IMR-90 (cell line): ENCODE measurements around the gene PPP2R2D. TPM values are rescaled to one million over a fixed set of nuclear protein-coding genes. Genes with fewer than 3 reads are reported as not detected.

Experiments
- ATAC-seq: fragments of 200-7000 bp; cut with Tn5 transposase; 2 replicates; pipeline ENCODE4 v1.9.1; 2020; ENCODE audit warnings: low read depth, mild to moderate bottlenecking, moderate library complexity
- BruUV-seq: library from RNA; stranded (reverse); fragments of 400-500 nt; replicated peaks from 2 replicates; lab custom pipeline; 2021; lab: Mats Ljungman, UMichigan
- CTCF ChIA-PET: fragments of 300-600 bp; formaldehyde crosslinking; extraction: SDS; loops from one replicate; lab custom pipeline; 2021; ENCODE audit warnings: antibody characterized with exemption; lab: Yijun Ruan, JAX
- POLR2A ChIA-PET: fragments of 300-600 bp; sonication (Branson Sonifier 250); formaldehyde crosslinking; loops from one replicate; lab custom pipeline; 2022; ENCODE audit warnings: antibody characterized with exemption; ENCODE audit not compliant: unreplicated experiment; lab: Charles Lee
- DNase-seq: peaks from one replicate; pipeline ENCODE4 v3.0.0; 2013
- H2AFZ ChIP-seq: replicated peaks from 2 replicates; pipeline ENCODE3; 2013; ENCODE audit warnings: low read length, mild to moderate bottlenecking; ENCODE audit not compliant: poor library complexity
- H2AK5ac ChIP-seq: 2 replicates; pipeline ENCODE4 v1.6.1; 2013; ENCODE audit warnings: low read depth, low read length, inconsistent platforms
- H2AK9ac ChIP-seq: replicated peaks from 2 replicates; pipeline ENCODE3; 2013; ENCODE audit warnings: mild to moderate bottlenecking, low read depth, low read length, moderate library complexity; ENCODE audit not compliant: poor library complexity
- H2BK120ac ChIP-seq: 2 replicates; pipeline ENCODE4 v1.6.1; 2013; ENCODE audit warnings: low read depth, low read length, inconsistent platforms
- H2BK15ac ChIP-seq: 3 replicates; pipeline ENCODE4 v1.6.1; 2013; ENCODE audit warnings: low read depth, low read length, inconsistent platforms
- H2BK20ac ChIP-seq: 2 replicates; pipeline ENCODE4 v1.6.1; 2013; ENCODE audit warnings: low read depth, mild to moderate bottlenecking, inconsistent platforms, low read length, moderate library complexity
- H2BK5ac ChIP-seq: 2 replicates; pipeline ENCODE4 v1.6.1; 2013; ENCODE audit warnings: mild to moderate bottlenecking, low read depth, low read length, inconsistent platforms; ENCODE audit not compliant: poor library complexity, severe bottlenecking
- H3K14ac ChIP-seq: replicated peaks from 2 replicates; pipeline ENCODE4 v1.6.1; 2013; ENCODE audit warnings: low read depth, low read length, inconsistent platforms
- H3K18ac ChIP-seq: 2 replicates; pipeline ENCODE4 v1.6.1; 2013; ENCODE audit warnings: low read depth, low read length, control low read depth
- H3K23ac ChIP-seq: 2 replicates; pipeline ENCODE4 v1.6.1; 2013; ENCODE audit warnings: low read depth, low read length, inconsistent platforms
- H3K27ac ChIP-seq: 2 replicates; pipeline ENCODE4 v1.5.1; 2013; ENCODE audit warnings: mild to moderate bottlenecking, control low read depth, low read length; ENCODE audit not compliant: insufficient read depth
- H3K27me3 ChIP-seq: 2 replicates; pipeline ENCODE4 v1.6.1; 2013; ENCODE audit warnings: low read length; ENCODE audit not compliant: control insufficient read depth, insufficient read depth
- H3K36me3 ChIP-seq: 2 replicates; pipeline ENCODE4 v1.6.1; 2013; ENCODE audit warnings: low read length, mixed read lengths; ENCODE audit not compliant: control insufficient read depth, insufficient read depth
- H3K4ac ChIP-seq: 2 replicates; pipeline ENCODE4 v1.6.1; 2013; ENCODE audit warnings: low read depth, low read length, inconsistent platforms
- H3K4me1 ChIP-seq: 2 replicates; pipeline ENCODE4 v1.6.1; 2013; ENCODE audit warnings: low read length, mixed read lengths; ENCODE audit not compliant: control insufficient read depth, insufficient read depth
- H3K4me2 ChIP-seq: 2 replicates; pipeline ENCODE4 v1.6.1; 2013; ENCODE audit warnings: low read depth, mild to moderate bottlenecking, control low read depth, low read length, moderate library complexity
- H3K4me3 ChIP-seq: 2 replicates; pipeline ENCODE4 v1.5.1; 2013; ENCODE audit warnings: low read depth, mild to moderate bottlenecking, control low read depth, low read length, moderate library complexity; ENCODE audit not compliant: insufficient read depth
- H3K56ac ChIP-seq: 2 replicates; pipeline ENCODE4 v1.6.1; 2013; ENCODE audit warnings: low read length, inconsistent platforms; ENCODE audit not compliant: insufficient read depth; ENCODE audit errors: extremely low read depth
- H3K79me1 ChIP-seq, 2 experiments: 2 replicates each; pipeline ENCODE4 v1.6.1; 2013; ENCODE audit warnings: low read length in 2 of 2, inconsistent platforms in 1 of 2, low read depth in 1 of 2
- H3K9ac ChIP-seq: 2 replicates; pipeline ENCODE4 v1.6.1; 2013; ENCODE audit warnings: low read depth, low read length, control low read depth
- H3K9me1 ChIP-seq: 2 replicates; pipeline ENCODE4 v1.6.1; 2013; ENCODE audit warnings: low read length, inconsistent platforms; ENCODE audit not compliant: insufficient read depth
- H3K9me3 ChIP-seq: 2 replicates; pipeline ENCODE4 v1.6.1; 2013; ENCODE audit warnings: low read length; ENCODE audit not compliant: control insufficient read depth, insufficient read depth
- H4K20me1 ChIP-seq: 2 replicates; pipeline ENCODE4 v1.6.1; 2013; ENCODE audit warnings: low read length, inconsistent platforms; ENCODE audit not compliant: insufficient read depth
- H4K5ac ChIP-seq: 2 replicates; pipeline ENCODE4 v1.6.1; 2013; ENCODE audit warnings: mild to moderate bottlenecking, low read depth, low read length, control low read depth
- H4K8ac ChIP-seq, 2 experiments: 2 replicates each; pipeline ENCODE4 v1.6.1; 2013; ENCODE audit warnings: low read depth in 2 of 2, low read length in 2 of 2, control low read depth in 1 of 2, inconsistent platforms in 1 of 2
- H4K91ac ChIP-seq: 2 replicates; pipeline ENCODE4 v1.6.1; 2013; ENCODE audit warnings: low read depth, low read length, inconsistent platforms; ENCODE audit not compliant: insufficient read depth
- BHLHE40 ChIP-seq: fragments of 150-350 bp; IDR thresholded peaks from 2 replicates; pipeline ENCODE4 v1.6.1; 2016; ENCODE audit warnings: mild to moderate bottlenecking, low read depth, low read length
- CEBPB ChIP-seq: IDR thresholded peaks from 2 replicates; pipeline ENCODE4 v1.6.1; 2012; ENCODE audit warnings: low read depth, low read length, improper control_type of control experiment
- CHD1 ChIP-seq: IDR thresholded peaks from 2 replicates; pipeline ENCODE4 v1.6.1; 2012; ENCODE audit warnings: low read depth, low read length, improper control_type of control experiment
- CTCF ChIP-seq: conservative IDR thresholded peaks from 2 replicates; pipeline ENCODE4 v1.5.1; 2012; ENCODE audit warnings: mild to moderate bottlenecking, low read depth, low read length, improper control_type of control experiment
- ELK1 ChIP-seq: fragments of 150-350 bp; IDR thresholded peaks from 2 replicates; pipeline ENCODE4 v1.6.1; 2016; ENCODE audit warnings: low read depth, mild to moderate bottlenecking, low read length, moderate library complexity, borderline replicate concordance
- MAFK ChIP-seq: IDR thresholded peaks from 2 replicates; pipeline ENCODE4 v1.6.1; 2012; ENCODE audit warnings: low read depth, low read length, improper control_type of control experiment
- MAZ ChIP-seq: IDR thresholded peaks from 2 replicates; pipeline ENCODE4 v1.6.1; 2012; ENCODE audit warnings: low read depth, mild to moderate bottlenecking, low read length, improper control_type of control experiment, moderate library complexity, borderline replicate concordance
- MXI1 ChIP-seq: IDR thresholded peaks from 2 replicates; pipeline ENCODE4 v1.6.1; 2012; ENCODE audit warnings: low read depth, mild to moderate bottlenecking, low read length, moderate library complexity, borderline replicate concordance
- NFE2L2 ChIP-seq: fragments of 150-350 bp; IDR thresholded peaks from 2 replicates; pipeline ENCODE4 v1.6.1; 2016; ENCODE audit warnings: low read depth, mild to moderate bottlenecking, low read length
- POLR2A ChIP-seq: IDR thresholded peaks from 2 replicates; pipeline ENCODE4 v1.6.1; 2012; ENCODE audit warnings: mild to moderate bottlenecking, low read depth, low read length
- RCOR1 ChIP-seq: IDR thresholded peaks from 2 replicates; pipeline ENCODE4 v1.6.1; 2012; ENCODE audit warnings: mild to moderate bottlenecking, low read length, improper control_type of control experiment; ENCODE audit not compliant: insufficient replicate concordance
- RFX5 ChIP-seq: IDR thresholded peaks from 2 replicates; pipeline ENCODE4 v1.8.0; 2012; ENCODE audit warnings: low read depth, mild to moderate bottlenecking, low read length, moderate library complexity
- SMC3 ChIP-seq: fragments of 150-350 bp; IDR thresholded peaks from 2 replicates; pipeline ENCODE4 v1.6.1; 2016; ENCODE audit warnings: low read depth, mild to moderate bottlenecking, antibody characterized with exemption, low read length, moderate library complexity
- USF2 ChIP-seq: fragments of 150-350 bp; IDR thresholded peaks from 2 replicates; pipeline ENCODE4 v1.6.1; 2017; ENCODE audit warnings: mild to moderate bottlenecking, antibody characterized with exemption, low read length, low read depth
- WGBS, 2 experiments: methylation state at CpG; one replicate each; pipeline versions ENCODE4 v1.1.5 to v1.1.7; 2013; ENCODE audit warnings: missing lambda C conversion rate in 2 of 2; ENCODE audit not compliant: insufficient read length in 1 of 2; ENCODE audit errors: extremely low coverage in 2 of 2; 5-methylcytosine and 5-hydroxymethylcytosine counted together
- dilution Hi-C: fragments of 300-500 bp; cut with HindIII; formaldehyde crosslinking; loops from one replicate; pipeline ENCODE4 v1.14.3; 2018; ENCODE audit warnings: low sequenced_read_pairs; ENCODE audit not compliant: unreplicated experiment
- in situ Hi-C: fragments of 300-500 bp; cut with MboI; formaldehyde crosslinking; loops from 3 replicates; pipeline ENCODE4 v1.14.3; 2019; ENCODE audit warnings: low sequenced_read_pairs, inconsistent platforms, mixed read lengths
- intact Hi-C: fragments of 100-400 bp; cut with micrococcal nuclease; formaldehyde crosslinking; loops from 2 replicates; pipeline ENCODE4 v1.10.0; 2022
- polyA plus RNA-seq, 3 experiments: library from polyadenylated mRNA; depleted of rRNA; stranded (reverse); fragments of >200 nt; gene quantifications; 2 replicates each; pipeline ENCODE4 v1.2.3, GENCODE V29; 2012; ENCODE audit warnings: low replicate concordance in 1 of 3
- total RNA-seq: library from RNA; depleted of rRNA; stranded (reverse); fragments of >200 nt; gene quantifications from 2 replicates; pipeline ENCODE4 v1.2.3, GENCODE V29; 2012

Gene PPP2R2D
- total and polyA plus RNA-seq, 2 of the 4 experiments (the other 2 are of a cell fraction) = 22.8 to 23.8 TPM

GRCh38 chr10:131859341-131860020 lies 41.3 kb upstream of the PPP2R2D start:
- intact Hi-C loops (no loop called here), dilution Hi-C loops (no loop called here)

More at GRCh38 chr10:131859341-131860020, 41.3 kb upstream of the PPP2R2D start:
- in situ Hi-C loops = no loop called here
- Histone ChIP-seq H2BK5ac (no peak overlapping the region), H3K36me3 (no peaks in the 10 kb centered on the region), H2AK9ac (no peak overlapping the region), H2BK20ac (no peak overlapping the region), H4K20me1 (no peaks in the 10 kb centered on the region), H2AK5ac (no peak overlapping the region), H3K18ac (no peak overlapping the region), H4K8ac (no peak overlapping the region), H4K91ac (no peak overlapping the region), H2AFZ (no peak overlapping the region), H3K79me1 (no peaks in the 10 kb centered on the region), H3K4ac (no peak overlapping the region), H3K4me2 (no peak overlapping the region), H3K23ac (no peak overlapping the region), H2BK15ac (no peak overlapping the region), H3K4me1 (no peaks in the 10 kb centered on the region), H2BK120ac (no peak overlapping the region), H3K56ac (no peak overlapping the region), H3K27ac (no peak overlapping the region), H3K14ac (no peak overlapping the region), H3K4me3 (no peak overlapping the region), H3K9me1 (no peaks in the 10 kb centered on the region), H3K27me3 (no peaks in the 10 kb centered on the region), H3K9me3 (peaks cover 7% of the 10 kb centered on the region; the same call in 1 of the 2 replicates), H4K5ac (no peak overlapping the region), H3K9ac (no peak overlapping the region)
- WGBS, 2 experiments = 58% methylated on average over 4 of the region's 9 CpGs; no CpG with 5 or more reads in 1 of the 2 experiments
- ChIA-PET POLR2A (no interaction called here), CTCF (no interaction called here)
- TF ChIP-seq SMC3 (no peak), CHD1 (no peak), MXI1 (no peak), ELK1 (no peak), CTCF (no peak), BHLHE40 (no peak), CEBPB (no peak), USF2 (no peak), POLR2A (no peak), MAFK (no peak), NFE2L2 (no peak), RCOR1 (no peak), MAZ (no peak), RFX5 (no peak)
- no peak for ATAC-seq
- no peak for DNase-seq
- no TSS peak for BruUV-seq
